HEK293 (cell line): ENCODE data around the gene CMTM4.

Experiments used
- CTCF ChIP-seq: fragments of 450-650 bp; formaldehyde crosslinking; IDR thresholded peaks from 2 replicates; pipeline ENCODE4 v1.5.1; 2016; ENCODE audit warnings: missing biosample characterization, missing genetic modification characterization
- SALL2 ChIP-seq: fragments of 450-650 bp; formaldehyde crosslinking; IDR thresholded peaks from 2 replicates; pipeline ENCODE4 v1.5.0; 2017; ENCODE audit warnings: missing biosample characterization, mild to moderate bottlenecking, missing genetic modification characterization, borderline replicate concordance
- ZBTB21 ChIP-seq: fragments of 450-650 bp; formaldehyde crosslinking; IDR thresholded peaks from 2 replicates; pipeline ENCODE4 v1.5.1; 2017; ENCODE audit warnings: missing biosample characterization, missing genetic modification characterization
- ZNF280C ChIP-seq: fragments of 450-650 bp; formaldehyde crosslinking; IDR thresholded peaks from 2 replicates; pipeline ENCODE4 v1.5.1; 2016; ENCODE audit warnings: missing biosample characterization, missing genetic modification characterization

GRCh38 chr16:66592814-66593213 lies 103.7 kb downstream of the CMTM4 start:
- no peak for TF ChIP-seq ZNF280C
- TF ChIP-seq ZBTB21 (tag by site-specific recombination) = no peak
- no peak for TF ChIP-seq SALL2 (tag by site-specific recombination)
- TF ChIP-seq CTCF (tag by site-specific recombination) = no peak
